Spleen (tissue), 11 donors: Measurements from ENCODE around the gene SORCS1. TPM values are rescaled to one million over a fixed set of nuclear protein-coding genes. Genes with fewer than 3 reads are reported as not detected.

Experiments used
- DNase-seq: peaks from one replicate; pipeline ENCODE4 v3.0.0-alpha.2; 2020
- H3K27ac ChIP-seq, 8 donors: fragments of 200-600 bp; sonication (generic) in 7 of 8; 1 replicate in 4 of 8; 2 replicates in 4 of 8; pipeline versions ENCODE4 v1.5.0 to v1.8.0; 2016 to 2021; ENCODE audit warnings: inconsistent platforms in 4 of 8, mild to moderate bottlenecking in 4 of 8, moderate library complexity in 1 of 8
- H3K27me3 ChIP-seq, 7 donors: fragments of 200-600 bp; sonication (generic) in 6 of 7; replicated peaks in 1 of 7; 1 replicate in 4 of 7; 2 replicates in 3 of 7; pipeline versions ENCODE4 v1.5.0 to v1.8.0; 2016 to 2021; ENCODE audit warnings: inconsistent platforms in 3 of 7, mild to moderate bottlenecking in 1 of 7
- H3K36me3 ChIP-seq, 6 donors: fragments of 200-600 bp; sonication (generic) in 5 of 6; 1 replicate in 4 of 6; 2 replicates in 2 of 6; pipeline versions ENCODE4 v1.5.0 to v1.8.0; 2016 to 2021; ENCODE audit warnings: inconsistent platforms in 2 of 6
- H3K4me1 ChIP-seq, 6 donors: fragments of 200-600 bp; sonication (generic) in 5 of 6; 1 replicate in 3 of 6; 2 replicates in 3 of 6; pipeline versions ENCODE4 v1.5.0 to v1.8.0; 2016 to 2021; ENCODE audit warnings: inconsistent platforms in 3 of 6
- H3K4me3 ChIP-seq, 8 donors: fragments of 200-600 bp; sonication (generic) in 7 of 8; 1 replicate in 4 of 8; 2 replicates in 4 of 8; pipeline versions ENCODE4 v1.5.0 to v1.8.0; 2016 to 2021; ENCODE audit warnings: inconsistent platforms in 4 of 8, mild to moderate bottlenecking in 4 of 8, moderate library complexity in 2 of 8
- H3K9me3 ChIP-seq, 8 donors: fragments of 200-600 bp; sonication (generic) in 7 of 8; 1 replicate in 4 of 8; 2 replicates in 4 of 8; pipeline versions ENCODE4 v1.5.0 to v1.8.0; 2016 to 2021; ENCODE audit warnings: inconsistent platforms in 4 of 8
- POLR2A ChIP-seq, 3 donors: fragments of 450-650 bp; IDR thresholded peaks; one replicate each; pipeline ENCODE4 v1.5.1; 2017; ENCODE audit warnings: antibody characterized with exemption in 3 of 3, mild to moderate bottlenecking in 1 of 3
- POLR2AphosphoS5 ChIP-seq, 3 donors: sonication (generic); formaldehyde crosslinking; IDR thresholded peaks; one replicate each; pipeline ENCODE4 v1.5.1; 2017; ENCODE audit warnings: antibody characterized with exemption in 3 of 3
- WGBS, 5 donors: extraction: QIAGEN DNeasy Blood & Tissue Kit in 3 of 5; methylation state at CpG; one replicate each; pipeline versions ENCODE4 v1.1.5 to v1.1.7; 2013 to 2018; 5-methylcytosine and 5-hydroxymethylcytosine counted together
- intact Hi-C: fragments of 100-400 bp; cut with DNase I; formaldehyde crosslinking; loops from one replicate; pipeline ENCODE4 v1.15.0; 2023; ENCODE audit warnings: low total_unique reads
- polyA plus RNA-seq, 3 donors: library from polyadenylated mRNA; stranded (reverse); fragments of 200-250 nt; gene quantifications; one replicate each; pipeline ENCODE4 v1.2.1, GENCODE V29; 2013
- total RNA-seq, 7 donors: library from RNA; depleted of rRNA in 3 of 7; stranded (reverse); fragments of >200 nt in 3 of 7; fragmentation: NEBNext Ultra II Directional in 4 of 7; extraction: Animal tissue kit (Norgen Biotek cat#: 25700) in 4 of 7; gene quantifications; one replicate each; pipeline versions ENCODE4 v1.1.0 to v1.2.1, GENCODE V29; 2016 to 2021
- TF ChIP-seq, protein P1 (sequence below), 11 experiments: fragments of 200-600 bp in 7 of 11; fragments of 450-650 bp in 4 of 11; sonication (generic) in 4 of 11; IDR thresholded peaks in 8 of 11; conservative IDR thresholded peaks in 3 of 11; 1 replicate in 7 of 11; 2 replicates in 4 of 11; pipeline versions ENCODE4 v1.4.0 to v1.8.0; 2016 to 2021; ENCODE audit warnings: antibody characterized with exemption in 11 of 11, inconsistent platforms in 4 of 11, mild to moderate bottlenecking in 1 of 11
- donor health status: healthy with polysubstance abuse.
- donor health status: DM: no; HTN: no; CAD: no; lungs with moderate emphysema.
- donor health status: DM: no; HTN: no; CAD: no.
- donor health status: Bipolar disorder and iron deficiency.
- donor health status: healthy.
- donor health status: DM: no; HTN: no; CAD: no.
- donor health status: DM: yes; HTN: yes; CAD: no.

SORCS1 gene
- total and polyA plus RNA-seq, 10 donors: 0.67 to 2.7 (median 1.6) TPM

DNA sequence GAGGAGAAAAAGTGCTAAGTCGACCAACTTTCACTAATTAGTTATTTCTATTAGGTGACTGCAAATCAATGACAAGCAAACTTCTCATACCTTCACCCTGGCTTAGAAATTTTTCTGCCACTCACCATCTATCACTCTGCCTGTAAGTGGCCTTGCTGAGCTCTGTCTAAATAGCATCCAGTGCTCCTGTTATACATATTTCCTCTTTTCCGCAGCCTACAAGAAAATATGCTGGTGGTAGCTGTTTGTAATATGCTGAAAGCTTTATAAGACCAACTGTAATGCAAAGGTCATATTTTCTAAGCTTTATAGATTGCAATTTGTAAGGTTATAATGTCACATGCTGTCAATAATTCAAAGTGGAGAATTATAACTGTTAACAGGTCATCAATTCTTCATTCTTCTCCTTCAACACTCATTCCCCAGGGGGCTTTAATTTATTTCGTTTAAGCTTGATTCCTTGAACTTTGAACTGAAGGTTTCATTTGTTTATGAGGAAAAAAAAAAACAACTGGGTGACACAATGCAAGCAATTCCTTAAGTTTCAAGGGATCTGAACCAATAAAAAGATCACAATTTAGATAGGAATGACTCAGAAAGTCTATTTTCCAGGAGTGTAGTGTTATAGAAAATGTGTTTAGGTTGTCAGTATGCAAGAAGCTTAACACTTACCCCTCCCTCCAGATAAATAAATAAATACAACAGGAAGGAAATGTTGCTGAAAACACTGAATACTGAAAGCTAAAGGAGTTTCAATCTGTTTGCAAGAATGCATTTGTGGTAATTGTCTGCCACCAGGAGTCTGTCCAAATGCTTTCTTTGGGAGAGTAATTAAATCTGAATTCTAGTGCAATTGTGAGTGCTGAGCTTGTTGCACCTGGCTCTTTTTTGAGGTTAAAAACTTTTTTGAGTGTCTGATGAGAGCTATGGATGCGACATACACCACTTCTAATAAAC, 183.7 kb downstream of the SORCS1 start:
- H3K4me3 ChIP-seq: no peak overlapping the region
- no peaks in the 10 kb centered on the region for H3K27me3 ChIP-seq
- WGBS, 5 donors: 61 to 72% (median 67%) methylated on average over 4 of the region's 4 CpGs
- TF ChIP-seq, protein P1, sequence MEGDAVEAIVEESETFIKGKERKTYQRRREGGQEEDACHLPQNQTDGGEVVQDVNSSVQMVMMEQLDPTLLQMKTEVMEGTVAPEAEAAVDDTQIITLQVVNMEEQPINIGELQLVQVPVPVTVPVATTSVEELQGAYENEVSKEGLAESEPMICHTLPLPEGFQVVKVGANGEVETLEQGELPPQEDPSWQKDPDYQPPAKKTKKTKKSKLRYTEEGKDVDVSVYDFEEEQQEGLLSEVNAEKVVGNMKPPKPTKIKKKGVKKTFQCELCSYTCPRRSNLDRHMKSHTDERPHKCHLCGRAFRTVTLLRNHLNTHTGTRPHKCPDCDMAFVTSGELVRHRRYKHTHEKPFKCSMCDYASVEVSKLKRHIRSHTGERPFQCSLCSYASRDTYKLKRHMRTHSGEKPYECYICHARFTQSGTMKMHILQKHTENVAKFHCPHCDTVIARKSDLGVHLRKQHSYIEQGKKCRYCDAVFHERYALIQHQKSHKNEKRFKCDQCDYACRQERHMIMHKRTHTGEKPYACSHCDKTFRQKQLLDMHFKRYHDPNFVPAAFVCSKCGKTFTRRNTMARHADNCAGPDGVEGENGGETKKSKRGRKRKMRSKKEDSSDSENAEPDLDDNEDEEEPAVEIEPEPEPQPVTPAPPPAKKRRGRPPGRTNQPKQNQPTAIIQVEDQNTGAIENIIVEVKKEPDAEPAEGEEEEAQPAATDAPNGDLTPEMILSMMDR (IDR thresholded peaks at IDR 0.05 in 8 of 11, conservative IDR thresholded peaks at IDR 0.05 in 3 of 11): no peak
- TF ChIP-seq POLR2A (IDR thresholded peaks at IDR 0.05) (no peak), POLR2AphosphoS5 (IDR thresholded peaks at IDR 0.05) (no peak)
- no peak overlapping the region for H3K27ac ChIP-seq
- H3K9me3 ChIP-seq: no peaks in the 10 kb centered on the region
- intact Hi-C loops: no loop called here
- H3K36me3 ChIP-seq: no peaks in the 10 kb centered on the region
- no peak for DNase-seq
- H3K4me1 ChIP-seq: no peaks in the 10 kb centered on the region

GRCh38 chr10:106978756-106979155, 185.8 kb downstream of the SORCS1 start:
- Histone ChIP-seq H3K4me3 (no peak overlapping the region), H3K9me3 (no peaks in the 10 kb centered on the region), H3K27me3 (no peaks in the 10 kb centered on the region), H3K4me1 (no peaks in the 10 kb centered on the region), H3K27ac (no peak overlapping the region), H3K36me3 (no peaks in the 10 kb centered on the region)
- WGBS, 5 donors: 69 to 95% (median 77%) methylated on average over 2 of the region's 2 CpGs
- TF ChIP-seq, protein P1 (IDR thresholded peaks at IDR 0.05 in 8 of 11, conservative IDR thresholded peaks at IDR 0.05 in 3 of 11): no peak
- TF ChIP-seq POLR2A (IDR thresholded peaks at IDR 0.05) (no peak), POLR2AphosphoS5 (IDR thresholded peaks at IDR 0.05) (no peak)
- no peak for DNase-seq
- intact Hi-C loops: no loop called here

DNA sequence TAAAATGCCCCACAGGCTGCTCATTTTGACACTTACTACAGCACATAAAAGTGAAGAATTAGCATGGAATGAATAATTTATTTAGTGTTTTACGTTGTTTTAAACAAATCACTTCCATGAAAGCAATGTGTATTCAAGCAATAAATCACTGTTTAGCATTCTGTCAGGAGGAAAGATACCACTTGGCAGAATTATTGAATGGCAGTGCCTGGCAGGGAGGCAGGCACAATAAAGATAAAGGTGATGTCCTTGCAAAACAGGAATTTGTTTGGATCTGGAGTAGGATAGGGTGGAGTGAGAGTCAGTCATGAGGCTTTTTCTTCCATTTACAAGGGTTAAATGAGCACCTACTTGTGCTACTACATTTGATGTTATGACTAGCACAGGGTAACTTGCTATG, 190.8 kb downstream of the SORCS1 start:
- intact Hi-C loops: no loop called here
- WGBS, 5 donors: 47 to 81% (median 70%) methylated on average over 1 of the region's 1 CpG
- Histone ChIP-seq H3K4me1 (no peaks in the 10 kb centered on the region), H3K4me3 (no peak overlapping the region), H3K36me3 (no peaks in the 10 kb centered on the region), H3K27me3 (no peaks in the 10 kb centered on the region), H3K9me3 (no peaks in the 10 kb centered on the region), H3K27ac (no peak overlapping the region)
- TF ChIP-seq, protein P1 (IDR thresholded peaks at IDR 0.05 in 8 of 11, conservative IDR thresholded peaks at IDR 0.05 in 3 of 11): no peak
- no peak for TF ChIP-seq POLR2A (IDR thresholded peaks at IDR 0.05)
- no peak for TF ChIP-seq POLR2AphosphoS5 (IDR thresholded peaks at IDR 0.05)
- DNase-seq: no peak

- Histone ChIP-seq H3K27ac (no peak overlapping the region), H3K27me3 (no peaks in the 10 kb centered on the region), H3K9me3 (no peaks in the 10 kb centered on the region), H3K36me3 (no peaks in the 10 kb centered on the region), H3K4me1 (no peaks in the 10 kb centered on the region), H3K4me3 (no peak overlapping the region)
- WGBS, 5 donors: 36 to 77% (median 65%) methylated on average over 1 of the region's 1 CpG
- TF ChIP-seq, protein P1 (IDR thresholded peaks at IDR 0.05 in 8 of 11, conservative IDR thresholded peaks at IDR 0.05 in 3 of 11): no peak
- TF ChIP-seq POLR2A (IDR thresholded peaks at IDR 0.05) (no peak), POLR2AphosphoS5 (IDR thresholded peaks at IDR 0.05) (no peak)
- intact Hi-C loops: no loop called here
- no peak for DNase-seq
Observed at GRCh38 chr10:106973288-106973687, 191.2 kb downstream of the SORCS1 start.
